Bronchial epithelial cell (primary cell): ENCODE data around the gene KRTAP19-7. TPM values are rescaled to one million over a fixed set of nuclear protein-coding genes. Genes with fewer than 3 reads are reported as not detected.

ENCODE experiments used
- DNase-seq: peaks from one replicate; pipeline ENCODE4 v3.0.0-alpha.2; 2010; ENCODE audit warnings: low read depth
- FAIRE-seq: peaks from 2 replicates; lab custom pipeline; 2011; peaks lifted over from hg19 to GRCh38; lab: Jason Lieb, UNC
- H3K27me3 ChIP-seq: 2 replicates; pipeline ENCODE4 v1.5.1; 2011; ENCODE audit warnings: low read length; ENCODE audit not compliant: control insufficient read depth, insufficient read depth
- H3K36me3 ChIP-seq: 2 replicates; pipeline ENCODE4 v1.5.1; 2011; ENCODE audit warnings: low read length; ENCODE audit not compliant: control insufficient read depth, insufficient read depth
- H3K4me3 ChIP-seq: 2 replicates; pipeline ENCODE4 v1.5.1; 2011; ENCODE audit warnings: mild to moderate bottlenecking, low read depth, low read length, control low read depth
- CTCF ChIP-seq: IDR thresholded peaks from 2 replicates; pipeline ENCODE4 v1.5.1; 2011; ENCODE audit warnings: mild to moderate bottlenecking, moderate library complexity, low read length, control low read depth, inconsistent platforms; ENCODE audit not compliant: insufficient read depth, severe bottlenecking
- total RNA-seq: library from RNA; depleted of rRNA; stranded (reverse); fragments of >200 nt; gene quantifications from 2 replicates; pipeline ENCODE4 v1.2.1, GENCODE V29; 2014

The KRTAP19-7 gene
- total RNA-seq, 1 donor from 2014 or later, result not detected

GRCh38 chr21:30515681-30516080 lies 45.4 kb downstream of the KRTAP19-7 start:
- TF ChIP-seq CTCF, result no peak
- no peaks in the 10 kb centered on the region for H3K36me3 ChIP-seq
- no peak for FAIRE-seq
- no peak for DNase-seq
- H3K4me3 ChIP-seq, result no peak overlapping the region
- no peaks in the 10 kb centered on the region for H3K27me3 ChIP-seq

Other genes starting within 250 kb of the KRTAP19-7 start
- gene KRTAP26-1, start 241.0 kb downstream of the KRTAP19-7 start, total RNA-seq, result not detected in 2 replicates
- not detected in 2 replicates for gene KRTAP27-1, start 223.6 kb downstream of the KRTAP19-7 start, total RNA-seq
- not detected in 2 replicates for gene KRTAP23-1, start 212.7 kb downstream of the KRTAP19-7 start, total RNA-seq
- gene KRTAP13-2, start 189.0 kb downstream of the KRTAP19-7 start, total RNA-seq, result not detected in 2 replicates
- gene KRTAP13-1, start 165.3 kb downstream of the KRTAP19-7 start, total RNA-seq, result not detected in 2 replicates
- not detected in 2 replicates for gene KRTAP13-3, start 135.4 kb downstream of the KRTAP19-7 start, total RNA-seq
- gene KRTAP13-4, start 131.1 kb downstream of the KRTAP19-7 start, total RNA-seq, result not detected in 2 replicates
- gene KRTAP15-1, start 121.0 kb downstream of the KRTAP19-7 start, total RNA-seq, result not detected in 2 replicates
- not detected in 2 replicates for gene KRTAP19-1, start 80.9 kb downstream of the KRTAP19-7 start, total RNA-seq
- gene KRTAP19-2, start 73.9 kb downstream of the KRTAP19-7 start, total RNA-seq, result not detected in 2 replicates
- not detected in 2 replicates for gene KRTAP19-3, start 69.3 kb downstream of the KRTAP19-7 start, total RNA-seq
- gene KRTAP19-4, start 64.1 kb downstream of the KRTAP19-7 start, total RNA-seq, result not detected in 2 replicates
- not detected in 2 replicates for gene KRTAP19-5, start 59.2 kb downstream of the KRTAP19-7 start, total RNA-seq
- not detected in 2 replicates for gene KRTAP19-6, start 19.4 kb downstream of the KRTAP19-7 start, total RNA-seq
- gene KRTAP22-2, start 29.1 kb upstream of the KRTAP19-7 start, total RNA-seq, result not detected in 2 replicates
- not detected in 2 replicates for gene KRTAP6-3, start 31.1 kb upstream of the KRTAP19-7 start, total RNA-seq
- gene KRTAP6-2, start 37.6 kb upstream of the KRTAP19-7 start, total RNA-seq, result not detected in 2 replicates
- not detected in 2 replicates for gene KRTAP22-1, start 39.8 kb upstream of the KRTAP19-7 start, total RNA-seq
- gene KRTAP6-1, start 52.6 kb upstream of the KRTAP19-7 start, total RNA-seq, result not detected in 2 replicates
- gene KRTAP20-1, start 55.1 kb upstream of the KRTAP19-7 start, total RNA-seq, result not detected in 2 replicates
- not detected in 2 replicates for gene KRTAP20-4, start 59.3 kb upstream of the KRTAP19-7 start, total RNA-seq
- not detected in 2 replicates for gene KRTAP20-2, start 73.9 kb upstream of the KRTAP19-7 start, total RNA-seq
- not detected in 2 replicates for gene KRTAP20-3, start 81.5 kb upstream of the KRTAP19-7 start, total RNA-seq
- not detected in 2 replicates for gene KRTAP21-3, start 157.5 kb upstream of the KRTAP19-7 start, total RNA-seq
- not detected in 2 replicates for gene KRTAP21-2, start 185.9 kb upstream of the KRTAP19-7 start, total RNA-seq
- not detected in 2 replicates for gene KRTAP21-1, start 194.1 kb upstream of the KRTAP19-7 start, total RNA-seq